Measurements from ENCODE around the gene CD200R1. TPM values are rescaled to one million over a fixed set of nuclear protein-coding genes. Genes with fewer than 3 reads are reported as not detected.

CD200R1 gene
- total and polyA plus RNA-seq, 2 of the 13 experiments (the other 11 are each of a cell fraction or from before 2014, with no cell fraction given), result 0.04 TPM; not detected in 1

DNA sequence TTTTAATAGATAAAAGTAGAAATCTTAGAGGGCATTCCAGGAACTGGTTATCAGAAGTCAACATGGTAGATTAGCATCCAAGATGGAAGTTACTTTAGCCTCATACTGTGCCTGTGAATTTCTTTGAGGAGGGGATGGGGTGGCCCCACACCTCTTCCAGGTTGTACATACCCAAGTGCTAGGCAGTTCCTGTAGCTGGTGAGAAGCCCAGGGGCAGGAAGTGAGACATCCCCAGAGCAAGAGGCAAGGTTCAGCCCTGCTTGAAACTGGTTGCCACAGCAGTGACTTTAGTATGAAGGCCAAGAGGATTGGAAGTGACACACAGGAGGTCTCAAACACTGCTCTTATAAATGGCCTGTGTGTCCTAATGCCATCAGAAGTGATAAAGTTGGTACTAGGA, 27.8 kb upstream of the CD200R1 start:
- BruUV-seq (replicated peaks), result no TSS peak
- Histone ChIP-seq H3K27me3 (ENCODE audit: control insufficient read depth in 1 of 2, insufficient read depth in 2 of 2, low read length in 2 of 2) (no peaks in the 10 kb centered on the region), H3K4me2 (ENCODE audit: low read depth, low read length) (no peak overlapping the region), H3K27ac (ENCODE audit: extremely low read length, insufficient read depth, low read length) (no peak overlapping the region), H2AFZ (ENCODE audit: low read length) (no peak overlapping the region), H3K36me3 (replicated peaks in 1 of 2; ENCODE audit: control insufficient read depth in 1 of 2, insufficient read depth in 2 of 2, low read length in 2 of 2) (peaks cover 18 to 60% of the 10 kb centered on the region in 2 experiments), H3K79me2 (ENCODE audit: insufficient read depth, low read length) (no peaks in the 10 kb centered on the region), H3K4me1 (ENCODE audit: insufficient read depth, low read length) (no peaks in the 10 kb centered on the region), H3K9ac (ENCODE audit: insufficient read depth, low read depth, low read length) (no peak overlapping the region), H3K9me3 (ENCODE audit: low read length) (no peaks in the 10 kb centered on the region), H4K20me1 (ENCODE audit: insufficient read depth, low read length) (no peaks in the 10 kb centered on the region), H3K4me3 (replicated peaks in 1 of 3; ENCODE audit: insufficient read depth in 1 of 3, low read depth in 2 of 3, low read length in 3 of 3) (no peak overlapping the region)
- ChIA-PET POLR2A (no interaction called here), CTCF (ENCODE audit: low intra/inter-chr PET ratio, low total read pairs) (no interaction called here)
- ATAC-seq (peak; percentile 55; the same call in 2 of the 3 replicates), DNase-seq (ENCODE audit: low spot score) (no peak), FAIRE-seq (no peak)
- intact Hi-C loops (cut with micrococcal nuclease; ENCODE audit: unreplicated experiment), result no loop called here
- in situ Hi-C loops (cut with HindIII; ENCODE audit: extremely low pct_ligation_motif_present, low pct_unique_long_range_greater_than_20kb), result no loop called here
- TF ChIP-seq ZNF709 (CRISPR knock-in tag; IDR thresholded peaks at IDR 0.05), result no peak
- TF ChIP-seq ZNF44 (CRISPR knock-in tag; IDR thresholded peaks at IDR 0.05), result no peak
- TF ChIP-seq SIN3A (IDR thresholded peaks at IDR 0.05; ENCODE audit: borderline replicate concordance, low read depth, low read length), result no peak
- no peak for TF ChIP-seq ZNF510 (CRISPR knock-in tag; IDR thresholded peaks at IDR 0.05; ENCODE audit: low read depth)
- TF ChIP-seq ATF7-NPFF (CRISPR knock-in tag; IDR thresholded peaks at IDR 0.05; ENCODE audit: low read depth), result no peak
- TF ChIP-seq ARHGAP35 (CRISPR knock-in tag; IDR thresholded peaks at IDR 0.05; ENCODE audit: borderline replicate concordance), result no peak
- no peak for TF ChIP-seq ZKSCAN5 (CRISPR knock-in tag; IDR thresholded peaks at IDR 0.05)
- no peak for TF ChIP-seq GABPB1 (CRISPR knock-in tag; IDR thresholded peaks at IDR 0.05)
- no peak for TF ChIP-seq ZNF317 (CRISPR knock-in tag; IDR thresholded peaks at IDR 0.05)
- no peak for TF ChIP-seq U2AF1 (optimal IDR thresholded peaks at IDR 0.05; ENCODE audit: low read depth, low read length)
- TF ChIP-seq, protein P1, sequence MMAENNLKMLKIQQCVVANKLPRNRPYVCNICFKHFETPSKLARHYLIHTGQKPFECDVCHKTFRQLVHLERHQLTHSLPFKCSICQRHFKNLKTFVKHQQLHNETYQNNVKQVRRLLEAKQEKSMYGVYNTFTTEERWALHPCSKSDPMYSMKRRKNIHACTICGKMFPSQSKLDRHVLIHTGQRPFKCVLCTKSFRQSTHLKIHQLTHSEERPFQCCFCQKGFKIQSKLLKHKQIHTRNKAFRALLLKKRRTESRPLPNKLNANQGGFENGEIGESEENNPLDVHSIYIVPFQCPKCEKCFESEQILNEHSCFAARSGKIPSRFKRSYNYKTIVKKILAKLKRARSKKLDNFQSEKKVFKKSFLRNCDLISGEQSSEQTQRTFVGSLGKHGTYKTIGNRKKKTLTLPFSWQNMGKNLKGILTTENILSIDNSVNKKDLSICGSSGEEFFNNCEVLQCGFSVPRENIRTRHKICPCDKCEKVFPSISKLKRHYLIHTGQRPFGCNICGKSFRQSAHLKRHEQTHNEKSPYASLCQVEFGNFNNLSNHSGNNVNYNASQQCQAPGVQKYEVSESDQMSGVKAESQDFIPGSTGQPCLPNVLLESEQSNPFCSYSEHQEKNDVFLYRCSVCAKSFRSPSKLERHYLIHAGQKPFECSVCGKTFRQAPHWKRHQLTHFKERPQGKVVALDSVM (CRISPR knock-in tag; IDR thresholded peaks at IDR 0.05), result no peak
- TF ChIP-seq, protein P2, sequence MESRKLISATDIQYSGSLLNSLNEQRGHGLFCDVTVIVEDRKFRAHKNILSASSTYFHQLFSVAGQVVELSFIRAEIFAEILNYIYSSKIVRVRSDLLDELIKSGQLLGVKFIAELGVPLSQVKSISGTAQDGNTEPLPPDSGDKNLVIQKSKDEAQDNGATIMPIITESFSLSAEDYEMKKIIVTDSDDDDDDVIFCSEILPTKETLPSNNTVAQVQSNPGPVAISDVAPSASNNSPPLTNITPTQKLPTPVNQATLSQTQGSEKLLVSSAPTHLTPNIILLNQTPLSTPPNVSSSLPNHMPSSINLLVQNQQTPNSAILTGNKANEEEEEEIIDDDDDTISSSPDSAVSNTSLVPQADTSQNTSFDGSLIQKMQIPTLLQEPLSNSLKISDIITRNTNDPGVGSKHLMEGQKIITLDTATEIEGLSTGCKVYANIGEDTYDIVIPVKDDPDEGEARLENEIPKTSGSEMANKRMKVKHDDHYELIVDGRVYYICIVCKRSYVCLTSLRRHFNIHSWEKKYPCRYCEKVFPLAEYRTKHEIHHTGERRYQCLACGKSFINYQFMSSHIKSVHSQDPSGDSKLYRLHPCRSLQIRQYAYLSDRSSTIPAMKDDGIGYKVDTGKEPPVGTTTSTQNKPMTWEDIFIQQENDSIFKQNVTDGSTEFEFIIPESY (CRISPR knock-in tag; IDR thresholded peaks at IDR 0.05), result no peak
- TF ChIP-seq, protein P3, sequence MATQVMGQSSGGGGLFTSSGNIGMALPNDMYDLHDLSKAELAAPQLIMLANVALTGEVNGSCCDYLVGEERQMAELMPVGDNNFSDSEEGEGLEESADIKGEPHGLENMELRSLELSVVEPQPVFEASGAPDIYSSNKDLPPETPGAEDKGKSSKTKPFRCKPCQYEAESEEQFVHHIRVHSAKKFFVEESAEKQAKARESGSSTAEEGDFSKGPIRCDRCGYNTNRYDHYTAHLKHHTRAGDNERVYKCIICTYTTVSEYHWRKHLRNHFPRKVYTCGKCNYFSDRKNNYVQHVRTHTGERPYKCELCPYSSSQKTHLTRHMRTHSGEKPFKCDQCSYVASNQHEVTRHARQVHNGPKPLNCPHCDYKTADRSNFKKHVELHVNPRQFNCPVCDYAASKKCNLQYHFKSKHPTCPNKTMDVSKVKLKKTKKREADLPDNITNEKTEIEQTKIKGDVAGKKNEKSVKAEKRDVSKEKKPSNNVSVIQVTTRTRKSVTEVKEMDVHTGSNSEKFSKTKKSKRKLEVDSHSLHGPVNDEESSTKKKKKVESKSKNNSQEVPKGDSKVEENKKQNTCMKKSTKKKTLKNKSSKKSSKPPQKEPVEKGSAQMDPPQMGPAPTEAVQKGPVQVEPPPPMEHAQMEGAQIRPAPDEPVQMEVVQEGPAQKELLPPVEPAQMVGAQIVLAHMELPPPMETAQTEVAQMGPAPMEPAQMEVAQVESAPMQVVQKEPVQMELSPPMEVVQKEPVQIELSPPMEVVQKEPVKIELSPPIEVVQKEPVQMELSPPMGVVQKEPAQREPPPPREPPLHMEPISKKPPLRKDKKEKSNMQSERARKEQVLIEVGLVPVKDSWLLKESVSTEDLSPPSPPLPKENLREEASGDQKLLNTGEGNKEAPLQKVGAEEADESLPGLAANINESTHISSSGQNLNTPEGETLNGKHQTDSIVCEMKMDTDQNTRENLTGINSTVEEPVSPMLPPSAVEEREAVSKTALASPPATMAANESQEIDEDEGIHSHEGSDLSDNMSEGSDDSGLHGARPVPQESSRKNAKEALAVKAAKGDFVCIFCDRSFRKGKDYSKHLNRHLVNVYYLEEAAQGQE (IDR thresholded peaks at IDR 0.05; ENCODE audit: borderline replicate concordance in 1 of 2, low read depth in 1 of 2, low read length in 2 of 2), result no peak
- TF ChIP-seq HDAC1 (CRISPR knock-in tag; IDR thresholded peaks at IDR 0.05), result no peak
- TF ChIP-seq, protein P4, sequence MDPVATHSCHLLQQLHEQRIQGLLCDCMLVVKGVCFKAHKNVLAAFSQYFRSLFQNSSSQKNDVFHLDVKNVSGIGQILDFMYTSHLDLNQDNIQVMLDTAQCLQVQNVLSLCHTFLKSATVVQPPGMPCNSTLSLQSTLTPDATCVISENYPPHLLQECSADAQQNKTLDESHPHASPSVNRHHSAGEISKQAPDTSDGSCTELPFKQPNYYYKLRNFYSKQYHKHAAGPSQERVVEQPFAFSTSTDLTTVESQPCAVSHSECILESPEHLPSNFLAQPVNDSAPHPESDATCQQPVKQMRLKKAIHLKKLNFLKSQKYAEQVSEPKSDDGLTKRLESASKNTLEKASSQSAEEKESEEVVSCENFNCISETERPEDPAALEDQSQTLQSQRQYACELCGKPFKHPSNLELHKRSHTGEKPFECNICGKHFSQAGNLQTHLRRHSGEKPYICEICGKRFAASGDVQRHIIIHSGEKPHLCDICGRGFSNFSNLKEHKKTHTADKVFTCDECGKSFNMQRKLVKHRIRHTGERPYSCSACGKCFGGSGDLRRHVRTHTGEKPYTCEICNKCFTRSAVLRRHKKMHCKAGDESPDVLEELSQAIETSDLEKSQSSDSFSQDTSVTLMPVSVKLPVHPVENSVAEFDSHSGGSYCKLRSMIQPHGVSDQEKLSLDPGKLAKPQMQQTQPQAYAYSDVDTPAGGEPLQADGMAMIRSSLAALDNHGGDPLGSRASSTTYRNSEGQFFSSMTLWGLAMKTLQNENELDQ (CRISPR knock-in tag; IDR thresholded peaks at IDR 0.05; ENCODE audit: borderline replicate concordance), result no peak

Measured in HepG2 (cell line).